ENCODE data around the gene ANO4. TPM values are rescaled to one million over a fixed set of nuclear protein-coding genes. Genes with fewer than 3 reads are reported as not detected.

Gene ANO4
- total RNA-seq, 2 donors from 2014 or later = 0.19 to 0.32 TPM

- no peaks in the 10 kb centered on the region for H3K36me3 ChIP-seq
- TF ChIP-seq CTCF (IDR thresholded peaks at IDR 0.05) = no peak
- H3K4me3 ChIP-seq = no peak overlapping the region
- no peaks in the 10 kb centered on the region for H3K9me3 ChIP-seq
- no peak overlapping the region for H3K27ac ChIP-seq
- H3K9ac ChIP-seq (ENCODE audit: low read depth in 2 of 2, low read length in 2 of 2) = no peak overlapping the region
- no peaks in the 10 kb centered on the region for H3K4me1 ChIP-seq
- DNase-seq = no peak
- no peaks in the 10 kb centered on the region for H3K27me3 ChIP-seq
- intact Hi-C loops (cut with DNase I) = no loop called here
These were observed 36.5 kb upstream of the ANO4 start for GRCh38 chr12:100758083-100758482.

GRCh38 chr12:100767371-100767770 lies 27.2 kb upstream of the ANO4 start:
- no peaks in the 10 kb centered on the region for H3K27me3 ChIP-seq
- no peaks in the 10 kb centered on the region for H3K9me3 ChIP-seq
- no peak overlapping the region for H3K9ac ChIP-seq (ENCODE audit: low read depth in 2 of 2, low read length in 2 of 2)
- intact Hi-C loops (cut with DNase I) = no loop called here
- TF ChIP-seq CTCF (IDR thresholded peaks at IDR 0.05) = no peak
- no peak for DNase-seq
- H3K4me1 ChIP-seq = no peaks in the 10 kb centered on the region
- H3K27ac ChIP-seq = no peak overlapping the region
- H3K36me3 ChIP-seq = no peaks in the 10 kb centered on the region
- H3K4me3 ChIP-seq = no peak overlapping the region

- intact Hi-C loops (cut with DNase I) = no loop called here
- H3K9ac ChIP-seq (ENCODE audit: low read depth in 2 of 2, low read length in 2 of 2) = no peak overlapping the region
- H3K36me3 ChIP-seq = no peaks in the 10 kb centered on the region
- H3K27ac ChIP-seq = no peak overlapping the region
- no peaks in the 10 kb centered on the region for H3K27me3 ChIP-seq
- H3K9me3 ChIP-seq = no peaks in the 10 kb centered on the region
- no peaks in the 10 kb centered on the region for H3K4me1 ChIP-seq
- TF ChIP-seq CTCF (IDR thresholded peaks at IDR 0.05) = no peak
- no peak overlapping the region for H3K4me3 ChIP-seq
- DNase-seq = no peak
These were observed 26.6 kb upstream of the ANO4 start for GRCh38 chr12:100767950-100768349.

GRCh38 chr12:100778967-100779590 lies 15.5 kb upstream of the ANO4 start:
- DNase-seq = no peak
- H3K9ac ChIP-seq (ENCODE audit: low read depth in 2 of 2, low read length in 2 of 2) = no peak overlapping the region
- intact Hi-C loops (cut with DNase I) = no loop called here
- H3K9me3 ChIP-seq = no peaks in the 10 kb centered on the region
- H3K27me3 ChIP-seq = no peaks in the 10 kb centered on the region
- no peak overlapping the region for H3K4me3 ChIP-seq
- no peaks in the 10 kb centered on the region for H3K36me3 ChIP-seq
- no peaks in the 10 kb centered on the region for H3K4me1 ChIP-seq
- no peak overlapping the region for H3K27ac ChIP-seq
- no peak for TF ChIP-seq CTCF (IDR thresholded peaks at IDR 0.05)

- no peak overlapping the region for H3K4me3 ChIP-seq
- no peaks in the 10 kb centered on the region for H3K9me3 ChIP-seq
- no peak for DNase-seq
- intact Hi-C loops (cut with DNase I) = no loop called here
- H3K27me3 ChIP-seq = no peaks in the 10 kb centered on the region
- no peaks in the 10 kb centered on the region for H3K4me1 ChIP-seq
- no peak for TF ChIP-seq CTCF (IDR thresholded peaks at IDR 0.05)
- no peak overlapping the region for H3K27ac ChIP-seq
- H3K36me3 ChIP-seq = no peaks in the 10 kb centered on the region
- H3K9ac ChIP-seq (ENCODE audit: low read depth in 2 of 2, low read length in 2 of 2) = no peak overlapping the region
These were observed 5.4 kb upstream of the ANO4 start for GRCh38 chr12:100789146-100789545.

Measured in colonic mucosa (tissue), 4 donors.